H9 (cell line): ENCODE measurements around the gene ATRNL1. TPM values are rescaled to one million over a fixed set of nuclear protein-coding genes. Genes with fewer than 3 reads are reported as not detected.

Experiments used
- DNase-seq: peaks from one replicate; pipeline ENCODE4 v3.0.0-alpha.2; 2017
- H2AFZ ChIP-seq: one replicate; pipeline ENCODE4 v1.6.1; 2013; ENCODE audit warnings: mild to moderate bottlenecking, low read length, control low read depth, moderate library complexity
- H2AK5ac ChIP-seq: 2 replicates; pipeline ENCODE4 v1.6.1; 2013; ENCODE audit warnings: low read length, control low read depth, mixed read lengths; ENCODE audit not compliant: insufficient read length
- H2BK120ac ChIP-seq: one replicate; pipeline ENCODE4 v1.6.1; 2013; ENCODE audit warnings: low read depth, mild to moderate bottlenecking, low read length, control low read depth, inconsistent platforms; ENCODE audit not compliant: poor library complexity, severe bottlenecking
- H2BK12ac ChIP-seq: 2 replicates; pipeline ENCODE4 v1.6.1; 2013; ENCODE audit warnings: low read length, control low read depth, mixed read lengths, low read depth; ENCODE audit not compliant: insufficient read length
- H2BK15ac ChIP-seq: 2 replicates; pipeline ENCODE4 v1.6.1; 2013; ENCODE audit warnings: low read depth, low read length, control low read depth
- H2BK20ac ChIP-seq: one replicate; pipeline ENCODE4 v1.6.1; 2013; ENCODE audit warnings: low read depth, mild to moderate bottlenecking, low read length, control low read depth, inconsistent platforms; ENCODE audit not compliant: poor library complexity, severe bottlenecking
- H2BK5ac ChIP-seq: 2 replicates; pipeline ENCODE4 v1.6.1; 2013; ENCODE audit warnings: low read length, control low read depth, mixed read lengths; ENCODE audit not compliant: insufficient read length
- H3K14ac ChIP-seq: 2 replicates; pipeline ENCODE4 v1.6.1; 2013; ENCODE audit warnings: low read length, control low read depth; ENCODE audit not compliant: insufficient read depth
- H3K18ac ChIP-seq: 2 replicates; pipeline ENCODE4 v1.6.1; 2013; ENCODE audit warnings: low read depth, mild to moderate bottlenecking, mixed read lengths, low read length, control low read depth; ENCODE audit not compliant: insufficient read length
- H3K23ac ChIP-seq: 2 replicates; pipeline ENCODE4 v1.6.1; 2013; ENCODE audit warnings: low read length, control low read depth, mixed read lengths, low read depth; ENCODE audit not compliant: insufficient read length
- H3K23me2 ChIP-seq: 2 replicates; pipeline ENCODE4 v1.6.1; 2013; ENCODE audit warnings: low read depth, mild to moderate bottlenecking, mixed read lengths, low read length, control low read depth; ENCODE audit not compliant: insufficient read length, poor library complexity, severe bottlenecking
- H3K27ac ChIP-seq: 2 replicates; pipeline ENCODE4 v1.5.1; 2013; ENCODE audit warnings: low read length, control low read depth, mixed read lengths, low read depth; ENCODE audit not compliant: insufficient read length
- H3K27me3 ChIP-seq: 2 replicates; pipeline ENCODE4 v1.6.1; 2013; ENCODE audit warnings: low read length, control low read depth, inconsistent platforms; ENCODE audit not compliant: insufficient read depth
- H3K4ac ChIP-seq: 2 replicates; pipeline ENCODE4 v1.6.1; 2013; ENCODE audit warnings: low read depth, mild to moderate bottlenecking, control low read depth, inconsistent platforms, low read length, moderate library complexity
- H3K4me1 ChIP-seq: 2 replicates; pipeline ENCODE4 v1.6.1; 2013; ENCODE audit warnings: low read length, control low read depth, inconsistent platforms; ENCODE audit not compliant: insufficient read depth
- H3K4me2 ChIP-seq: 2 replicates; pipeline ENCODE4 v1.6.1; 2013; ENCODE audit warnings: low read length, control low read depth, mixed read lengths; ENCODE audit not compliant: insufficient read length, insufficient read depth
- H3K56ac ChIP-seq: 2 replicates; pipeline ENCODE4 v1.6.1; 2013; ENCODE audit warnings: low read depth, mild to moderate bottlenecking, mixed read lengths, low read length, control low read depth; ENCODE audit not compliant: insufficient read length
- H3K79me1 ChIP-seq: 2 replicates; pipeline ENCODE4 v1.6.1; 2013; ENCODE audit warnings: low read depth, mild to moderate bottlenecking, moderate library complexity, low read length, control low read depth, inconsistent platforms; ENCODE audit not compliant: insufficient read depth, poor library complexity, severe bottlenecking
- H3K79me2 ChIP-seq: 2 replicates; pipeline ENCODE4 v1.6.1; 2013; ENCODE audit warnings: low read length, control low read depth, inconsistent platforms; ENCODE audit not compliant: insufficient read depth
- H3K9ac ChIP-seq: 2 replicates; pipeline ENCODE4 v1.6.1; 2013; ENCODE audit warnings: low read length, control low read depth, mixed read lengths; ENCODE audit not compliant: insufficient read length; ENCODE audit errors: extremely low read depth
- H3K9me3 ChIP-seq: one replicate; pipeline ENCODE4 v1.6.1; 2013; ENCODE audit warnings: low read depth, low read length, inconsistent platforms; ENCODE audit not compliant: control insufficient read depth
- H3T11ph ChIP-seq: one replicate; pipeline ENCODE4 v1.6.1; 2013; ENCODE audit warnings: mild to moderate bottlenecking, low read length, control low read depth, inconsistent platforms
- H4K20me1 ChIP-seq: one replicate; pipeline ENCODE4 v1.6.1; 2013; ENCODE audit not compliant: control insufficient read depth, insufficient read length, insufficient read depth
- H4K5ac ChIP-seq: 2 replicates; pipeline ENCODE4 v1.6.1; 2013; ENCODE audit warnings: low read depth, mild to moderate bottlenecking, mixed read lengths, low read length, control low read depth; ENCODE audit not compliant: insufficient read length
- H4K8ac ChIP-seq: replicated peaks from 2 replicates; pipeline ENCODE4 v1.6.1; 2013; ENCODE audit warnings: low read length, control low read depth, mixed read lengths, low read depth; ENCODE audit not compliant: insufficient read length
- H4K91ac ChIP-seq: 2 replicates; pipeline ENCODE4 v1.6.1; 2013; ENCODE audit warnings: low read depth, mild to moderate bottlenecking, moderate library complexity, mixed read lengths, low read length, control low read depth; ENCODE audit not compliant: insufficient read length
- H3K27ac Mint-ChIP-seq, 3 experiments: 2 replicates in 2 of 3; 3 replicates in 1 of 3; pipeline ENCODE4 v1.8.0; 2020 to 2021; ENCODE audit warnings: mixed read lengths in 3 of 3, mild to moderate bottlenecking in 1 of 3, moderate library complexity in 1 of 3
- H3K27me3 Mint-ChIP-seq: 2 replicates; pipeline ENCODE4 v1.8.0; 2021; ENCODE audit warnings: low read depth, mild to moderate bottlenecking, moderate library complexity, mixed read lengths
- H3K36me3 Mint-ChIP-seq, 3 experiments: 2 replicates in 2 of 3; 3 replicates in 1 of 3; pipeline ENCODE4 v1.8.0; 2020 to 2021; ENCODE audit warnings: low read depth in 3 of 3, mixed read lengths in 3 of 3; ENCODE audit not compliant: insufficient read depth in 1 of 3
- H3K4me1 Mint-ChIP-seq, 2 experiments: 2 replicates each; pipeline ENCODE4 v1.8.0; 2020; ENCODE audit warnings: mixed read lengths in 2 of 2
- H3K4me3 Mint-ChIP-seq, 2 experiments: 2 replicates in 1 of 2; 3 replicates in 1 of 2; pipeline ENCODE4 v1.8.0; 2020 to 2021; ENCODE audit warnings: mild to moderate bottlenecking in 2 of 2, mixed read lengths in 2 of 2, moderate library complexity in 1 of 2
- H3K9me3 Mint-ChIP-seq, 2 experiments: 2 replicates in 1 of 2; 3 replicates in 1 of 2; pipeline ENCODE4 v1.8.0; 2020; ENCODE audit warnings: mild to moderate bottlenecking in 2 of 2, mixed read lengths in 2 of 2, moderate library complexity in 1 of 2
- CTCF ChIP-seq: fragments of 200-600 bp; sonication (generic); conservative IDR thresholded peaks from 3 replicates; pipeline ENCODE4 v1.8.0; 2021; ENCODE audit warnings: antibody characterized with exemption, mild to moderate bottlenecking
- WGBS: extraction: QIAGEN DNeasy Blood & Tissue Kit; methylation state at CpG from one replicate; pipeline ENCODE4 v1.1.7; 2013; ENCODE audit warnings: missing lambda C conversion rate, low lambda C conversion rate, mixed read lengths; ENCODE audit not compliant: insufficient read length; ENCODE audit errors: extremely low coverage; 5-methylcytosine and 5-hydroxymethylcytosine counted together
- total RNA-seq: library from RNA; stranded (reverse); gene quantifications from 2 replicates; pipeline ENCODE4 v1.2.1, GENCODE V29; 2021

Gene ATRNL1
- total RNA-seq, 1 experiment from 2014 or later: 9.2 TPM

GRCh38 chr10:115665549-115665948 lies 572.4 kb downstream of the ATRNL1 start:
- Histone ChIP-seq H3K4me2 (no peak overlapping the region), H2BK12ac (no peak overlapping the region), H3K9ac (no peak overlapping the region), H3K79me2 (no peaks in the 10 kb centered on the region), H3K56ac (no peak overlapping the region), H2BK120ac (no peak overlapping the region), H3K23me2 (no peaks in the 10 kb centered on the region), H3K4me1 (no peaks in the 10 kb centered on the region), H2AFZ (no peak overlapping the region), H4K91ac (no peak overlapping the region), H3T11ph (no peak overlapping the region), H3K27ac (no peak overlapping the region), H2BK20ac (no peak overlapping the region), H3K18ac (no peak overlapping the region), H2AK5ac (no peak overlapping the region), H3K9me3 (no peaks in the 10 kb centered on the region), H2BK15ac (no peak overlapping the region), H3K79me1 (no peaks in the 10 kb centered on the region), H3K27me3 (no peaks in the 10 kb centered on the region), H3K23ac (no peak overlapping the region), H4K8ac (no peak overlapping the region), H4K20me1 (no peaks in the 10 kb centered on the region), H3K4ac (no peak overlapping the region), H4K5ac (no peak overlapping the region), H3K14ac (no peak overlapping the region), H2BK5ac (no peak overlapping the region)
- Mint-ChIP-seq H3K36me3 (no peaks in the 10 kb centered on the region), H3K27me3 (no peaks in the 10 kb centered on the region), H3K9me3 (no peaks in the 10 kb centered on the region), H3K4me3 (no peak overlapping the region), H3K27ac (no peak overlapping the region), H3K4me1 (no peaks in the 10 kb centered on the region)
- no peak for TF ChIP-seq CTCF
- no CpG with 5 or more reads among the region's 2 CpGs for WGBS
- no peak for DNase-seq
